Liver (tissue), 9 donors: Measurements from ENCODE around the gene BST1. TPM values are rescaled to one million over a fixed set of nuclear protein-coding genes. Genes with fewer than 3 reads are reported as not detected.

Experiments used
- DNase-seq: peaks from one replicate; pipeline ENCODE4 v3.0.0-alpha.2; 2017; ENCODE audit warnings: low spot score
- H3K27ac ChIP-seq, 2 donors: one replicate each; pipeline ENCODE4 v1.7.0; 2013; ENCODE audit warnings: inconsistent platforms in 2 of 2, low read length in 2 of 2, control low read depth in 1 of 2, low read depth in 1 of 2, mild to moderate bottlenecking in 1 of 2
- H3K27me3 ChIP-seq, 4 donors: one replicate each; pipeline versions ENCODE4 v1.6.1 to v1.7.0; 2013; ENCODE audit warnings: low read length in 3 of 4, inconsistent platforms in 1 of 4, mild to moderate bottlenecking in 1 of 4, moderate library complexity in 1 of 4; ENCODE audit not compliant: control insufficient read depth in 4 of 4, insufficient read depth in 4 of 4
- H3K36me3 ChIP-seq, 4 donors: one replicate each; pipeline versions ENCODE4 v1.6.1 to v1.7.0; 2013; ENCODE audit warnings: low read length in 3 of 4, mild to moderate bottlenecking in 3 of 4, low read depth in 1 of 4, moderate library complexity in 1 of 4; ENCODE audit not compliant: control insufficient read depth in 4 of 4, insufficient read depth in 3 of 4
- H3K4me1 ChIP-seq, 4 donors: one replicate each; pipeline versions ENCODE4 v1.6.1 to v1.7.0; 2013; ENCODE audit warnings: low read length in 3 of 4, mild to moderate bottlenecking in 3 of 4, moderate library complexity in 1 of 4; ENCODE audit not compliant: control insufficient read depth in 4 of 4, insufficient read depth in 4 of 4
- H3K4me3 ChIP-seq, 3 donors: one replicate each; pipeline versions ENCODE4 v1.6.1 to v1.7.0; 2013; ENCODE audit warnings: low read length in 3 of 3, control low read depth in 1 of 3, low read depth in 1 of 3, mild to moderate bottlenecking in 1 of 3
- H3K9ac ChIP-seq, 2 donors: one replicate each; pipeline ENCODE4 v1.7.0; 2013; ENCODE audit warnings: low read length in 2 of 2, mild to moderate bottlenecking in 2 of 2, moderate library complexity in 2 of 2, control low read depth in 1 of 2, low read depth in 1 of 2
- H3K9me3 ChIP-seq, 4 donors: one replicate each; pipeline versions ENCODE4 v1.6.1 to v1.7.0; 2013; ENCODE audit warnings: low read length in 3 of 4; ENCODE audit not compliant: control insufficient read depth in 4 of 4
- EGR1 ChIP-seq, 2 donors: IDR thresholded peaks; 2 replicates each; pipeline ENCODE4 v1.6.1; 2016 to 2018; ENCODE audit warnings: antibody characterized with exemption in 2 of 2, low read depth in 2 of 2
- FOXA1 ChIP-seq: IDR thresholded peaks from 2 replicates; pipeline ENCODE4 v1.6.1; 2016; ENCODE audit warnings: antibody characterized with exemption
- FOXA2 ChIP-seq: IDR thresholded peaks from 2 replicates; pipeline ENCODE4 v1.6.1; 2016; ENCODE audit warnings: antibody characterized with exemption
- GABPA ChIP-seq, 2 donors: IDR thresholded peaks in 1 of 2; conservative IDR thresholded peaks in 1 of 2; 2 replicates each; pipeline ENCODE4 v1.6.1; 2016; ENCODE audit warnings: antibody characterized with exemption in 2 of 2, mild to moderate bottlenecking in 1 of 2, moderate library complexity in 1 of 2
- HNF4A ChIP-seq, 2 donors: conservative IDR thresholded peaks; 2 replicates each; pipeline ENCODE4 v1.6.1; 2016; ENCODE audit warnings: antibody characterized with exemption in 2 of 2, mild to moderate bottlenecking in 2 of 2
- HNF4G ChIP-seq: IDR thresholded peaks from 2 replicates; pipeline ENCODE4 v1.6.1; 2016; ENCODE audit warnings: antibody characterized with exemption
- JUND ChIP-seq, 2 donors: IDR thresholded peaks; 2 replicates each; pipeline ENCODE4 v1.6.1; 2016; ENCODE audit warnings: antibody characterized with exemption in 2 of 2
- NR2F2 ChIP-seq: IDR thresholded peaks from 2 replicates; pipeline ENCODE4 v1.6.1; 2016; ENCODE audit warnings: antibody characterized with exemption
- RAD21 ChIP-seq, 2 donors: IDR thresholded peaks; 2 replicates each; pipeline ENCODE4 v1.6.1; 2016; ENCODE audit warnings: antibody characterized with exemption in 2 of 2, mild to moderate bottlenecking in 2 of 2
- RXRA ChIP-seq, 2 donors: IDR thresholded peaks; 2 replicates each; pipeline ENCODE4 v1.6.1; 2017 to 2018; ENCODE audit warnings: antibody characterized with exemption in 2 of 2, mild to moderate bottlenecking in 1 of 2
- SP1 ChIP-seq: IDR thresholded peaks from 2 replicates; pipeline ENCODE4 v1.6.1; 2018; ENCODE audit warnings: antibody characterized with exemption, mild to moderate bottlenecking
- TAF1 ChIP-seq: conservative IDR thresholded peaks from 2 replicates; pipeline ENCODE4 v1.6.1; 2016; ENCODE audit warnings: antibody characterized with exemption, mild to moderate bottlenecking
- YY1 ChIP-seq: IDR thresholded peaks from 2 replicates; pipeline ENCODE4 v1.6.1; 2016; ENCODE audit warnings: antibody characterized with exemption, mild to moderate bottlenecking
- WGBS: extraction: QIAGEN DNeasy Blood & Tissue Kit; methylation state at CpG from one replicate; pipeline ENCODE4 v1.1.7; 2013; 5-methylcytosine and 5-hydroxymethylcytosine counted together
- polyA plus RNA-seq, 2 donors: library from polyadenylated mRNA; stranded (reverse) in 1 of 2; unstranded in 1 of 2; fragments of 200-250 nt in 1 of 2; fragments of >200 nt in 1 of 2; fragmentation: Nextera tagmentation in 1 of 2; extraction: Ambion mirVana in 1 of 2; gene quantifications; one replicate each; pipeline versions ENCODE4 v1.2.1 to v1.2.3, GENCODE V29; 2013 to 2015
- total RNA-seq, 2 donors: library from RNA; depleted of rRNA; stranded (reverse); fragments of >200 nt; gene quantifications; one replicate each; pipeline ENCODE4 v1.2.3, GENCODE V29; 2014
- TF ChIP-seq, protein P1 (sequence below): IDR thresholded peaks from 2 replicates; pipeline ENCODE4 v1.6.1; 2016; ENCODE audit warnings: antibody characterized with exemption
- TF ChIP-seq, protein P2 (sequence below): IDR thresholded peaks from 2 replicates; pipeline ENCODE4 v1.6.1; 2016; ENCODE audit warnings: antibody characterized with exemption
- TF ChIP-seq, protein P3 (sequence below): fragments of 150-350 bp; IDR thresholded peaks from 2 replicates; pipeline ENCODE4 v1.5.1; 2017; ENCODE audit warnings: improper control_type of control experiment, low read depth, low read length; ENCODE audit not compliant: missing input control
- TF ChIP-seq, protein P4 (sequence below): IDR thresholded peaks from 2 replicates; pipeline ENCODE4 v1.6.1; 2016; ENCODE audit warnings: antibody characterized with exemption
- TF ChIP-seq, protein P5 (sequence below): IDR thresholded peaks from 2 replicates; pipeline ENCODE4 v1.6.1; 2016; ENCODE audit warnings: antibody characterized with exemption, mild to moderate bottlenecking
- donor health status: healthy.
- donor health status: healthy.
- donor health status: healthy.
- donor health status: healthy.
- donor health status: healthy.

Gene BST1
- total and polyA plus RNA-seq, 4 donors = 3.7 to 13.2 (median 9.9) TPM

DNA sequence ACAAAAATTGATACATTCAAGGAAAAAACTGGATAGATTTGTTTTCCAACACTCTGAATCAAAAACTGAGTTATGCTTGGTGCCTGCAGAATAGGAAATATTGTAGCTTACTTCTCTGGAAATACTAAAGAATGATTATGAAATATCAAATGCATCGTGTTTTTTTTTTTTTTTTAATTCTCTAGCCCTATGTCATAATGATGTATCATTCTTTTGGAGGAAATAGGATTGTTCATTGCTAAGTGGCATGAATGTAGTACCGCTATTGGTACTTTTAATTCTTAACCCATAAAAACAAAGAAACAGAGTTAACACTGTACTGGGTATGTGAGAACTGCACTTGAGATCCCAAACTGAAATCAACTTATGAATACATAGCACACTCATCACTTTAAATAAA, 28.8 kb upstream of the BST1 start:
- H3K27me3 ChIP-seq = no peaks in the 10 kb centered on the region
- no peaks in the 10 kb centered on the region for H3K36me3 ChIP-seq
- DNase-seq = no peak
- H3K4me1 ChIP-seq = peaks cover 0 to 3% (median under 1%) of the 10 kb centered on the region in 4 donors
- H3K4me3 ChIP-seq = no peak overlapping the region
- H3K27ac ChIP-seq = no peak overlapping the region
- TF ChIP-seq TAF1 (no peak), RXRA (IDR thresholded peaks at IDR 0.05) (no peak), EGR1 (IDR thresholded peaks at IDR 0.05; ENCODE audit: low read depth in 2 of 2) (no peak), HNF4A (conservative IDR thresholded peaks at IDR 0.05) (no peak), HNF4G (no peak), RAD21 (IDR thresholded peaks at IDR 0.05) (no peak), SP1 (no peak), JUND (IDR thresholded peaks at IDR 0.05) (no peak), FOXA2 (no peak), YY1 (no peak), GABPA (IDR thresholded peaks at IDR 0.05 in 1 of 2, conservative IDR thresholded peaks at IDR 0.05 in 1 of 2) (no peak), NR2F2 (no peak), FOXA1 (no peak)
- TF ChIP-seq, protein P1, sequence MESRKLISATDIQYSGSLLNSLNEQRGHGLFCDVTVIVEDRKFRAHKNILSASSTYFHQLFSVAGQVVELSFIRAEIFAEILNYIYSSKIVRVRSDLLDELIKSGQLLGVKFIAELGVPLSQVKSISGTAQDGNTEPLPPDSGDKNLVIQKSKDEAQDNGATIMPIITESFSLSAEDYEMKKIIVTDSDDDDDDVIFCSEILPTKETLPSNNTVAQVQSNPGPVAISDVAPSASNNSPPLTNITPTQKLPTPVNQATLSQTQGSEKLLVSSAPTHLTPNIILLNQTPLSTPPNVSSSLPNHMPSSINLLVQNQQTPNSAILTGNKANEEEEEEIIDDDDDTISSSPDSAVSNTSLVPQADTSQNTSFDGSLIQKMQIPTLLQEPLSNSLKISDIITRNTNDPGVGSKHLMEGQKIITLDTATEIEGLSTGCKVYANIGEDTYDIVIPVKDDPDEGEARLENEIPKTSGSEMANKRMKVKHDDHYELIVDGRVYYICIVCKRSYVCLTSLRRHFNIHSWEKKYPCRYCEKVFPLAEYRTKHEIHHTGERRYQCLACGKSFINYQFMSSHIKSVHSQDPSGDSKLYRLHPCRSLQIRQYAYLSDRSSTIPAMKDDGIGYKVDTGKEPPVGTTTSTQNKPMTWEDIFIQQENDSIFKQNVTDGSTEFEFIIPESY = no peak
- TF ChIP-seq, protein P2, sequence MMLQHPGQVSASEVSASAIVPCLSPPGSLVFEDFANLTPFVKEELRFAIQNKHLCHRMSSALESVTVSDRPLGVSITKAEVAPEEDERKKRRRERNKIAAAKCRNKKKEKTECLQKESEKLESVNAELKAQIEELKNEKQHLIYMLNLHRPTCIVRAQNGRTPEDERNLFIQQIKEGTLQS = no peak
- TF ChIP-seq, protein P3, sequence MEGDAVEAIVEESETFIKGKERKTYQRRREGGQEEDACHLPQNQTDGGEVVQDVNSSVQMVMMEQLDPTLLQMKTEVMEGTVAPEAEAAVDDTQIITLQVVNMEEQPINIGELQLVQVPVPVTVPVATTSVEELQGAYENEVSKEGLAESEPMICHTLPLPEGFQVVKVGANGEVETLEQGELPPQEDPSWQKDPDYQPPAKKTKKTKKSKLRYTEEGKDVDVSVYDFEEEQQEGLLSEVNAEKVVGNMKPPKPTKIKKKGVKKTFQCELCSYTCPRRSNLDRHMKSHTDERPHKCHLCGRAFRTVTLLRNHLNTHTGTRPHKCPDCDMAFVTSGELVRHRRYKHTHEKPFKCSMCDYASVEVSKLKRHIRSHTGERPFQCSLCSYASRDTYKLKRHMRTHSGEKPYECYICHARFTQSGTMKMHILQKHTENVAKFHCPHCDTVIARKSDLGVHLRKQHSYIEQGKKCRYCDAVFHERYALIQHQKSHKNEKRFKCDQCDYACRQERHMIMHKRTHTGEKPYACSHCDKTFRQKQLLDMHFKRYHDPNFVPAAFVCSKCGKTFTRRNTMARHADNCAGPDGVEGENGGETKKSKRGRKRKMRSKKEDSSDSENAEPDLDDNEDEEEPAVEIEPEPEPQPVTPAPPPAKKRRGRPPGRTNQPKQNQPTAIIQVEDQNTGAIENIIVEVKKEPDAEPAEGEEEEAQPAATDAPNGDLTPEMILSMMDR = no peak
- TF ChIP-seq, protein P4, sequence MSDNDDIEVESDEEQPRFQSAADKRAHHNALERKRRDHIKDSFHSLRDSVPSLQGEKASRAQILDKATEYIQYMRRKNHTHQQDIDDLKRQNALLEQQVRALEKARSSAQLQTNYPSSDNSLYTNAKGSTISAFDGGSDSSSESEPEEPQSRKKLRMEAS = no peak
- TF ChIP-seq, protein P5, sequence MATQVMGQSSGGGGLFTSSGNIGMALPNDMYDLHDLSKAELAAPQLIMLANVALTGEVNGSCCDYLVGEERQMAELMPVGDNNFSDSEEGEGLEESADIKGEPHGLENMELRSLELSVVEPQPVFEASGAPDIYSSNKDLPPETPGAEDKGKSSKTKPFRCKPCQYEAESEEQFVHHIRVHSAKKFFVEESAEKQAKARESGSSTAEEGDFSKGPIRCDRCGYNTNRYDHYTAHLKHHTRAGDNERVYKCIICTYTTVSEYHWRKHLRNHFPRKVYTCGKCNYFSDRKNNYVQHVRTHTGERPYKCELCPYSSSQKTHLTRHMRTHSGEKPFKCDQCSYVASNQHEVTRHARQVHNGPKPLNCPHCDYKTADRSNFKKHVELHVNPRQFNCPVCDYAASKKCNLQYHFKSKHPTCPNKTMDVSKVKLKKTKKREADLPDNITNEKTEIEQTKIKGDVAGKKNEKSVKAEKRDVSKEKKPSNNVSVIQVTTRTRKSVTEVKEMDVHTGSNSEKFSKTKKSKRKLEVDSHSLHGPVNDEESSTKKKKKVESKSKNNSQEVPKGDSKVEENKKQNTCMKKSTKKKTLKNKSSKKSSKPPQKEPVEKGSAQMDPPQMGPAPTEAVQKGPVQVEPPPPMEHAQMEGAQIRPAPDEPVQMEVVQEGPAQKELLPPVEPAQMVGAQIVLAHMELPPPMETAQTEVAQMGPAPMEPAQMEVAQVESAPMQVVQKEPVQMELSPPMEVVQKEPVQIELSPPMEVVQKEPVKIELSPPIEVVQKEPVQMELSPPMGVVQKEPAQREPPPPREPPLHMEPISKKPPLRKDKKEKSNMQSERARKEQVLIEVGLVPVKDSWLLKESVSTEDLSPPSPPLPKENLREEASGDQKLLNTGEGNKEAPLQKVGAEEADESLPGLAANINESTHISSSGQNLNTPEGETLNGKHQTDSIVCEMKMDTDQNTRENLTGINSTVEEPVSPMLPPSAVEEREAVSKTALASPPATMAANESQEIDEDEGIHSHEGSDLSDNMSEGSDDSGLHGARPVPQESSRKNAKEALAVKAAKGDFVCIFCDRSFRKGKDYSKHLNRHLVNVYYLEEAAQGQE = no peak
- 95% methylated on average over 2 of the region's 2 CpGs for WGBS
- no peaks in the 10 kb centered on the region for H3K9me3 ChIP-seq
- H3K9ac ChIP-seq = no peak overlapping the region
